MCF 10A (cell line): ENCODE results near the gene OTX1. TPM values are rescaled to one million over a fixed set of nuclear protein-coding genes. Genes with fewer than 3 reads are reported as not detected.

Source experiments
- BruUV-seq: library from RNA; stranded (reverse); fragments of 400-500 nt; replicated peaks from 2 replicates; lab custom pipeline; 2021; lab: Mats Ljungman, UMichigan
- CTCF ChIA-PET: fragments of 300-600 bp; sonication (Branson Sonifier 250); formaldehyde crosslinking; extraction: SDS; loops from one replicate; lab custom pipeline; 2021; ENCODE audit warnings: antibody characterized with exemption, inconsistent platforms; lab: Yijun Ruan, JAX
- POLR2A ChIA-PET: fragments of 300-600, 350-650 bp; sonication (Branson Sonifier 250); formaldehyde crosslinking; extraction: SDS; loops from one replicate; lab custom pipeline; 2020; ENCODE audit warnings: antibody characterized with exemption, inconsistent platforms; lab: Yijun Ruan, JAX
- DNase-seq: peaks from one replicate; pipeline ENCODE4 v3.0.0-alpha.2; 2018; ENCODE audit not compliant: unreplicated experiment
- H3K27ac Mint-ChIP-seq: one replicate; pipeline ENCODE4 v1.8.0; 2022; ENCODE audit warnings: mild to moderate bottlenecking, low read depth, mixed read lengths; ENCODE audit not compliant: unreplicated experiment
- H3K27me3 Mint-ChIP-seq: one replicate; pipeline ENCODE4 v1.8.0; 2022; ENCODE audit warnings: mixed read lengths; ENCODE audit not compliant: insufficient read depth, unreplicated experiment
- H3K36me3 Mint-ChIP-seq: one replicate; pipeline ENCODE4 v1.8.0; 2022; ENCODE audit warnings: mild to moderate bottlenecking, moderate library complexity, mixed read lengths; ENCODE audit not compliant: insufficient read depth, unreplicated experiment
- H3K4me1 Mint-ChIP-seq: one replicate; pipeline ENCODE4 v1.8.0; 2022; ENCODE audit warnings: mixed read lengths; ENCODE audit not compliant: insufficient read depth, unreplicated experiment
- H3K4me3 Mint-ChIP-seq: one replicate; pipeline ENCODE4 v1.8.0; 2022; ENCODE audit warnings: mild to moderate bottlenecking, moderate library complexity, mixed read lengths; ENCODE audit not compliant: unreplicated experiment
- H3K9me3 Mint-ChIP-seq: one replicate; pipeline ENCODE4 v1.8.0; 2022; ENCODE audit warnings: mixed read lengths; ENCODE audit not compliant: unreplicated experiment
- CTCF ChIP-seq: fragments of 200-600 bp; IDR thresholded peaks from one replicate; pipeline ENCODE4 v1.8.0; 2022; ENCODE audit warnings: antibody characterized with exemption, mild to moderate bottlenecking; ENCODE audit not compliant: unreplicated experiment
- intact Hi-C: fragments of 100-400 bp; cut with micrococcal nuclease; formaldehyde crosslinking; loops from 2 replicates; pipeline ENCODE4 v1.14.1; 2022
- total RNA-seq: library from RNA; stranded (reverse); gene quantifications from 2 replicates; pipeline ENCODE4 v1.2.3, GENCODE V29; 2022

The OTX1 gene
- total RNA-seq, 1 experiment from 2014 or later, result 1.4 TPM

DNA sequence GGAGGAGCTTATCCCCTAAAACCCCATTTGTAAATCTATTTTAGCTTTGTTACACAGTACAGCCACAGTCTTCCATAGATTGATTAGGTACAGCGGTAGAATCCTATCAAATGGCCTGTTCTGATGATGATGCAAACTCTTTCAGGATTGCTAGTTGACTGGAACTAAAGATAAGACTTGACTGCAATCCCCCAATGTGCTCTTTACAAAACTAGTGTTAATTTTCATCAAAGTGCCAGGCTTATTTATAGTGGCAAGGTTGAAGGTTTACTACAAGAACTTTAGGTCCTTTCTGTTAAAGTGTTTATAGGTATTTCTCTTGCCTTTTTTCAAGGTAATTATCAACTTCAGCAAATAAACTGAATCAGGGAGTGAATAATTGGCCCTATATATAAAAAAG, 9.0 kb upstream of the OTX1 start:
- DNase-seq, result no peak
- Mint-ChIP-seq H3K4me3 (no peak overlapping the region), H3K36me3 (peaks cover 6% of the 10 kb centered on the region), H3K27me3 (no peaks in the 10 kb centered on the region), H3K9me3 (no peaks in the 10 kb centered on the region), H3K27ac (no peak overlapping the region), H3K4me1 (no peaks in the 10 kb centered on the region)
- CTCF ChIA-PET, result interaction anchor here (0.6 kb wide), 1 partner anchor 255 kb away, joined by 3 read pairs; no protein-coding TSS in a partner anchor
- BruUV-seq, result no TSS peak
- no peak for TF ChIP-seq CTCF
- intact Hi-C loops, result no loop called here
- POLR2A ChIA-PET, result interaction anchor here (1.7 kb wide), 1 partner anchor 9 kb away, joined by 11 read pairs; the partner anchor contains the start of gene OTX1

DNA sequence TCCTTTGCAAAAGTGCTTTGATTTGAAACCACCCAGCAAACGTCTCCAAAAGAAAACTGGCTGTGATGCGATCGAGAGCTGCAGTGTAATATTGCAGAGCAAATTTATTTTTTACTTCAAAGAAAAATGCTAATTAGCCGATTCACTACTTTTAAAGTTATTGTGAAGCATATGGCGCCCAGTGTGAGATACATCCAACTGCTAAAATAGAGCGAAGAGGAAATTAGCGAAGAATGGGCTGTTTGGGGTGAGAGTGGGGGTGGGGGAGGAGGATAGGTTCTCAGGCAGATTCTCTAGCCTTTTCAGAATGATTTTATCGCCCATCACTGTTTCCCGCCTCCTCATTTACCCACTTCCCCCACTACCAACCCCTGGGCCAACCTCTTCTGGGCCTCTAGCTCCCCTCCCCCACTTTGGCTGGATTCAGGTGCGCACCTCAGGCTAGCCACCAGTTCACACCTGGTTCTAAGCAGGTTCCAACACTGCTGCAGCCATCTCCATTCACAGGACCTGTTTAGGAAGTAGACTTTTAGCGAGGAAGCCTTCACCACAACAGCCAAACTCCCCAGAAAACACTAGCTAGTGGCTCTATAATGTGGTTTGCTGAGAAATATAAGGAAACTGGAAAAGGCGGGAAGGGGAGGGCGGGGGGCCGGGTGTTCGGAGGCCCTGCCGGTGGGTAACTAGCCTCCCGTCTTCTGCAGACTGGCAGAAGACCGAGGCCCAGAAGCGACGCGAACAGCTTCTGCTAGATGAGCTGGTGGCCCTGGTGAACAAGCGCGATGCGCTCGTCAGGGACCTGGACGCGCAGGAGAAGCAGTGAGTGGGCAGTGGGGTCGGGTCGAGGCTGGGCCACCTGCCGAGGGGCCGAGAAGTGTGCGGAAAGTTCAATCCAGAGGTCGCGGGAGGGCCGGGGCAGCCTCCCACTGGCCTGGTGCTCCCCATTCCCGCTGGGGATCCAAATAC, 6.0 kb upstream of the OTX1 start:
- TF ChIP-seq CTCF, result no peak
- no peaks in the 10 kb centered on the region for H3K27me3 Mint-ChIP-seq
- intact Hi-C loops, result no loop called here
- no peak for DNase-seq
- no TSS peak for BruUV-seq
- no peak overlapping the region for H3K4me3 Mint-ChIP-seq
- H3K9me3 Mint-ChIP-seq, result no peaks in the 10 kb centered on the region
- no peak overlapping the region for H3K27ac Mint-ChIP-seq
- ChIA-PET POLR2A (no interaction called here), CTCF (interaction anchor here (0.7 kb wide), 1 partner anchor 443 kb away, joined by 4 read pairs; no protein-coding TSS in a partner anchor)
- no peaks in the 10 kb centered on the region for H3K4me1 Mint-ChIP-seq
- H3K36me3 Mint-ChIP-seq, result peaks cover 6% of the 10 kb centered on the region

GRCh38 chr2:63046552-63046951, 4.1 kb upstream of the OTX1 start:
- Mint-ChIP-seq H3K4me1 (no peaks in the 10 kb centered on the region), H3K27ac (no peak overlapping the region), H3K36me3 (peaks cover 6% of the 10 kb centered on the region), H3K9me3 (no peaks in the 10 kb centered on the region), H3K4me3 (no peak overlapping the region), H3K27me3 (no peaks in the 10 kb centered on the region)
- BruUV-seq, result no TSS peak
- ChIA-PET CTCF (interaction anchor here (0.6 to 1.3 kb wide), 2 partner anchors 259 to 446 kb away, joined by 4 to 7 read pairs; no protein-coding TSS in a partner anchor), POLR2A (no interaction called here)
- TF ChIP-seq CTCF, result no peak
- intact Hi-C loops, result no loop called here
- DNase-seq, result no peak

DNA sequence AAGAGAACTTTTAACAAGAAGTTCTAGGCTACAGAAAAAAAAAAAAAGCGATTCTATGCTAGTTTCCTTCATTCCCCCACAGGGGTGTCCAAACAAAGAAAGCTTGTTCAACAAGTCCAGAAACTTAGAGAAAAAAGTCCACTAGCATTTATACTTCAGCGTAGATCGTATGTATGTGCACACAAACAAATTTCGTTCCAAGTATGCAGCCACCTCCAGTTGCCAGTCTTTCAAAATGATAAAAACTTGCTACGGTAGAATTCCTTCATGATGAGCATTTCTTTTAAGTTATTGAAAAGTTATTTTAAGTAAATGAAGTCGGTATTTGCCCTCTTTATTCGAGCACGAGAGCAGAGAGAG, 3.7 kb upstream of the OTX1 start:
- Mint-ChIP-seq H3K9me3 (no peaks in the 10 kb centered on the region), H3K36me3 (peaks cover 6% of the 10 kb centered on the region), H3K4me3 (no peak overlapping the region), H3K4me1 (no peaks in the 10 kb centered on the region), H3K27ac (no peak overlapping the region), H3K27me3 (no peaks in the 10 kb centered on the region)
- ChIA-PET POLR2A (no interaction called here), CTCF (interaction anchor here (0.6 to 1.3 kb wide), 2 partner anchors 260 to 445 kb away, joined by 4 to 7 read pairs; no protein-coding TSS in a partner anchor)
- BruUV-seq, result no TSS peak
- DNase-seq, result no peak
- intact Hi-C loops, result no loop called here
- TF ChIP-seq CTCF, result no peak
